Cardiac muscle cell (in vitro differentiated cells and primary cell): ENCODE results near the gene GALNS. TPM values are rescaled to one million over a fixed set of nuclear protein-coding genes. Genes with fewer than 3 reads are reported as not detected.

ENCODE experiments used
- DNase-seq, 2 donors: peaks; one replicate each; pipeline versions ENCODE4 v3.0.0 to v3.0.0-alpha.2; 2010 to 2017; ENCODE audit warnings: low read depth in 1 of 2, low spot score in 1 of 2
- H3K27ac ChIP-seq: fragments of 200-600 bp; sonication (generic); 2 replicates; pipeline ENCODE4 v1.5.1; 2016
- H3K27me3 ChIP-seq: fragments of 200-600 bp; sonication (generic); 2 replicates; pipeline ENCODE4 v1.6.0; 2016; ENCODE audit warnings: control low read depth
- H3K36me3 ChIP-seq: fragments of 200-600 bp; sonication (generic); 2 replicates; pipeline ENCODE4 v1.5.1; 2016; ENCODE audit warnings: control low read depth
- H3K4me1 ChIP-seq: fragments of 200-600 bp; sonication (generic); 2 replicates; pipeline ENCODE4 v1.8.1; 2017; ENCODE audit warnings: low read depth, mild to moderate bottlenecking, mixed run types
- H3K4me3 ChIP-seq: fragments of 200-600 bp; sonication (generic); 2 replicates; pipeline ENCODE4 v1.5.1; 2016; ENCODE audit warnings: mild to moderate bottlenecking
- H3K9me3 ChIP-seq: fragments of 200-600 bp; sonication (generic); 2 replicates; pipeline ENCODE4 v1.5.1; 2017; ENCODE audit warnings: low read depth, mild to moderate bottlenecking, control low read depth
- polyA plus RNA-seq: library from polyadenylated mRNA; unstranded; fragments of >200 nt; fragmentation: Nextera tagmentation; extraction: Ambion mirVana; gene quantifications from 2 replicates; pipeline ENCODE4 v1.2.1, GENCODE V29; 2016
- total RNA-seq: library from RNA; depleted of rRNA; stranded (reverse); fragments of >200 nt; gene quantifications from 2 replicates; pipeline ENCODE4 v1.2.3, GENCODE V29; 2016
- TF ChIP-seq, protein P1 (sequence below): IDR thresholded peaks from 2 replicates; pipeline ENCODE4 v1.5.1; 2012; ENCODE audit warnings: low read depth, mild to moderate bottlenecking, low read length

Gene GALNS
- total and polyA plus RNA-seq, 2 experiments from 2014 or later: 28.3 to 31.0 TPM

DNA sequence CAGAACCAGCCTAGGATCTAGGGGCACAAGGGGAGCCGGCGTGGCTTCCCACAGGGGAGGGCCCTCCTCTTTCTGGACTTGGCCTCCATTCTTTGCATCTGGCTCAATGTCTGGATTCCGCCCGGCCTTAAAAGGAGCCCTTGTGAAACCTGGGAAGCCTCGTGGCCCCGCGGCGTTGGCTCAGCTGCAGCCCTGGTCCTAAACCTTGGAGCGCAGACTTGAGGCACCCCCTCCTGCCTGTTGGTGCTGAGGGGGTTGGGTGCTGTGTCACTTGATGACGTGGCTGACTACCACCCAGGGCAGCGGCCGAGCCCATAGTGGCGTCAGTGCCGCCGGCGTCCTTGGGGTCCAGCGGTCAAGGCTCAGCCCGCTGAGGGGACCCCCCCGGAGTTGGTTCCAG is 4.6 kb upstream of the GALNS start:
- no peak overlapping the region for H3K27ac ChIP-seq
- peaks cover 4% of the 10 kb centered on the region for H3K36me3 ChIP-seq
- no peak for DNase-seq
- H3K4me1 ChIP-seq: no peaks in the 10 kb centered on the region
- H3K4me3 ChIP-seq: no peak overlapping the region
- H3K9me3 ChIP-seq: no peaks in the 10 kb centered on the region
- no peaks in the 10 kb centered on the region for H3K27me3 ChIP-seq
- TF ChIP-seq, protein P1, sequence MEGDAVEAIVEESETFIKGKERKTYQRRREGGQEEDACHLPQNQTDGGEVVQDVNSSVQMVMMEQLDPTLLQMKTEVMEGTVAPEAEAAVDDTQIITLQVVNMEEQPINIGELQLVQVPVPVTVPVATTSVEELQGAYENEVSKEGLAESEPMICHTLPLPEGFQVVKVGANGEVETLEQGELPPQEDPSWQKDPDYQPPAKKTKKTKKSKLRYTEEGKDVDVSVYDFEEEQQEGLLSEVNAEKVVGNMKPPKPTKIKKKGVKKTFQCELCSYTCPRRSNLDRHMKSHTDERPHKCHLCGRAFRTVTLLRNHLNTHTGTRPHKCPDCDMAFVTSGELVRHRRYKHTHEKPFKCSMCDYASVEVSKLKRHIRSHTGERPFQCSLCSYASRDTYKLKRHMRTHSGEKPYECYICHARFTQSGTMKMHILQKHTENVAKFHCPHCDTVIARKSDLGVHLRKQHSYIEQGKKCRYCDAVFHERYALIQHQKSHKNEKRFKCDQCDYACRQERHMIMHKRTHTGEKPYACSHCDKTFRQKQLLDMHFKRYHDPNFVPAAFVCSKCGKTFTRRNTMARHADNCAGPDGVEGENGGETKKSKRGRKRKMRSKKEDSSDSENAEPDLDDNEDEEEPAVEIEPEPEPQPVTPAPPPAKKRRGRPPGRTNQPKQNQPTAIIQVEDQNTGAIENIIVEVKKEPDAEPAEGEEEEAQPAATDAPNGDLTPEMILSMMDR: no peak

DNA sequence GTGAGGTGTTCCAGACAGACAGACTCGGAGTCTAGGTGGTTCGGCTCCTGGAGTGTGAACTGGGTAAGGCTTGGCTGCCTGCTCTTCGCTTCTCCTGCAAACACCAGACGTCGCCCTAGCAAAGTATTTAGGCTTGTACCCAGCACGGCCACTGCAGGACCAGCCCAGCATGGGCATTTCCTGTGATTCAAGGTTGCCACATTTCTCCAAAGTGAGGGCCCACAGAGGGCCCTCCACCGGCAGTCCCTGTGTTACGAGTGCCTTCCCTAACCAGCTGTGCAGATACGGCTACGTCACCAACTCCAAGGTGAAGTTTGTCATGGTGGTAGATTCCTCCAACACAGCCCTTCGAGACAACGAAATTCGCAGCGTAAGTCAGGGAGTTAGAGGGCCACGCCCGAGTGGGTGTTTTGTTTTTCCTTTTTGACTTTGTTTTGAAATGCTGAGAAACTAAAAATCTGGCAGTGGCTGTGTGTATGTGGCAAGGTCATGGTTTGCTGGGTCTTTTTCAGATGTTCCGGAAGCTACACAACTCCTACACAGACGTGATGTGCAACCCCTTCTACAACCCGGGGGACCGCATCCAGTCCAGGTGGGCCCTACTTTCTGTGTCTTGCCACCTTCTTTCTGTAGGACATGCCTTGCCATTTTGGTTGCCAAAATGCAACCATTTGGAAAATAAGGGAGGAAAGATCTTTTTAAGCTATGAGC is 2.8 kb upstream of the GALNS start:
- H3K4me3 ChIP-seq: no peak overlapping the region
- no peaks in the 10 kb centered on the region for H3K9me3 ChIP-seq
- no peaks in the 10 kb centered on the region for H3K4me1 ChIP-seq
- no peak for DNase-seq
- H3K27ac ChIP-seq: no peak overlapping the region
- TF ChIP-seq, protein P1: no peak
- no peaks in the 10 kb centered on the region for H3K27me3 ChIP-seq
- peaks cover 4% of the 10 kb centered on the region for H3K36me3 ChIP-seq

DNA sequence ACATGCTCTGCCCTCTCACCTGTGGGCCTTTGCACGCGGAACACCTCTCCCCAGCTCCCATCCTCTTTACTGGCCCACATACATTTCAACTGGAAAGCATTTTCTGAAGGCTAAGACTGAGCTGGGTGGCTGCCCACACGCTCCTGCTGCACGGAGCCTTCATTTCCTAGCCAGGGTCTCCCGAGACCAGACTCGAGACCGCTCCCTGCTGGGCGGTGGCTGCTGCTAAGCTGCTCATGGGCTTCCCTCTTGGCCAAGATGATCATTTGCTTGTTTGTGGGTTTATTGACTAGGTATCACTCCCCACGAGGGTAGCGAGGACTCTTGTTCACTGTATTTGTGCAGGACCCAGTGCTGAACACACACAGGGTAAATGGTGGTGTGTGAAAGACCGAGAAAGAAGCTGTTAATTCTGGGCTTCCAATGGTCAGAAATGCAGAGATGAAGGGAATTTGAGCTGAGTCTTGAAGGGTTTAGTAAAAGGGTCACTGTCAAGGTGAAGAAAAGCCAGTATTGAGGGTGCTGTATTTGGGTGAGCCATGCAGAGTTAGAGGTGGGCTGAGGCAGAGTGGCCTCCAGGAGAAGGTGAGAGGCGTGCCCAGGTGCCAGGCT is 1.1 kb upstream of the GALNS start:
- Histone ChIP-seq H3K4me3 (peak overlapping the region; percentile 75), H3K36me3 (peaks cover 4% of the 10 kb centered on the region), H3K9me3 (no peaks in the 10 kb centered on the region), H3K27me3 (no peaks in the 10 kb centered on the region), H3K27ac (peak overlapping the region; percentile 78), H3K4me1 (no peaks in the 10 kb centered on the region)
- TF ChIP-seq, protein P1: peak; percentile 90
- peak; percentile 83 to 84 for DNase-seq

DNA sequence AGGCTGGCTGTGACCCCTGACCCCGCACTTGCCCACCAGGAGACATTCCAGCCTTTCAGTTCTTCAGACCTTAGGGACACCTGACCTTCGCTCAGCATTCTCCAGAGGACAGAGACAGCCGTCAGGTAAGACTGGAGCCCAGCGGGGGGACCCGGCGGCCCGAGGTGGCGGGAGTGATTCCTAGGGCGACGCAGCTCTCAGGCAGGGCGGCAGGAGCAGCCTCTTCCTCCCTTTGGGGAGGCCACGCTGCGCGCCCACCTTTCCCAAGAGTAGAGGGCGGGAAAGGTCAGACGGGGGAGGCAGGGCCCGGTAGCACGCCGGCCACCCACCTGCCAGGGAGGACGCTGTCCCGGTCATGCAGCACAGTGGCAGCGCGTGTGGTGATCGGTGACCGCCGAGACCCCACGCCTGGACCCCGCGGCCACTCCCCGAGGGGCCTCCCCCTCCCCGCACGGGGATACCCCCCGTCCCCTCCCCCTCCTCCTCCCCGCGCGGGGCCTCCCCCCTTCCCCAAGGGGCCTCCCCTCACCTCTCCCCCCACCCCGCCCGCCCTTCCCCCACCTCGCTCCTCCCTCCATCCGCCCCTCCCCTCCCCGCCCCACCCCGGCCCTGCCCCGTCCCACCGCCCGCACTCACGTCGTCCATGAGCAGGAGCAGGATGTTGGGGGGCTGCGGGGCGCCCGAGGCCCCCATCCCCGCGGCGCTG is 472 bp downstream of the GALNS start:
- Histone ChIP-seq H3K36me3 (peaks cover 4% of the 10 kb centered on the region), H3K4me1 (no peaks in the 10 kb centered on the region), H3K27me3 (no peaks in the 10 kb centered on the region), H3K9me3 (no peaks in the 10 kb centered on the region), H3K27ac (no peak overlapping the region), H3K4me3 (peak overlapping the region; percentile 75)
- DNase-seq: peak in 1 of 2 donors; percentile 31
- TF ChIP-seq, protein P1: no peak

DNA sequence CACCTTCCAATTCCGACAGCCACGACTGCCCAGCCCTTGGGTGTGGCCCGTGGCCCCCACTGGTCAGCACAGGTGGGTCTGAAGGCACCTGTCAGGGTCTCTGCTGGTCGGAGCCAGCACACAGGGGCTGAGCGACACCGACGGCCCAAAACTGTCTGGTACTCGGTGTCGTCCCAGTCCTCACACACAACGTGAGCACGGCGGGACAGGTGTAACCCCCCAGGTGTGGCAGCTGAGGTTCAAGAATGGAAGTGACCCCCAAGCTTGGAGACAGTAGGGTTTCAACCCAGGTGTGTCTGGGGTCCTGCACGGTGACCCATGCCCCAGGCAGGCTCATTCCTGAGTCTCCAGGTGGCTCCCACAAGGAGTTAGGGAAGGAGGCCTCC is 1.0 kb downstream of the GALNS start:
- Histone ChIP-seq H3K27me3 (no peaks in the 10 kb centered on the region), H3K4me1 (no peaks in the 10 kb centered on the region), H3K9me3 (no peaks in the 10 kb centered on the region), H3K36me3 (peaks cover 4% of the 10 kb centered on the region), H3K4me3 (peak overlapping the region; percentile 75), H3K27ac (no peak overlapping the region)
- DNase-seq: no peak
- TF ChIP-seq, protein P1: no peak
